ENCODE data around the gene FTO.
"Not testable (repeated sequence)": the region's sequence is repeated elsewhere in the genome, so short reads cannot be mapped to it uniquely, and the experiment has no call there.

Gene FTO

DNA sequence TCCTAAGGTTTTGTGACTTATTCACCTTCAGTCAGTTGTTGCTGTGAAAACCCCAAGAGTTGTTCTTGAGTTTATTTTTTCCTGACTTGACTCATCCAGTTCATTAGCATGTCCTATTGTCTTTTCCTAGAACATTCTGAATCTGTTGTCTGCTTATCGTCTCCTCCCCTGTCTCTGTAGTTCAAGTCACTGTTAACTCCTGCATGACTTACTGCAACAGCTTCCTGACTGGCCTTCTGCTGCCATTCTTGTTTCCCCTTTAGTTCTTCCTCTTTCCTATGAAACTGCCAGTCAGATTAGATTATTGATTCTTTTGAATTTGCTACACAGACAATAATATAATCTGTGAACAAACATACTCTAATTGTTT, 161.5 kb downstream of the FTO start:
- peak; percentile 29 to 71 (median 62) for DNase-seq

DNA sequence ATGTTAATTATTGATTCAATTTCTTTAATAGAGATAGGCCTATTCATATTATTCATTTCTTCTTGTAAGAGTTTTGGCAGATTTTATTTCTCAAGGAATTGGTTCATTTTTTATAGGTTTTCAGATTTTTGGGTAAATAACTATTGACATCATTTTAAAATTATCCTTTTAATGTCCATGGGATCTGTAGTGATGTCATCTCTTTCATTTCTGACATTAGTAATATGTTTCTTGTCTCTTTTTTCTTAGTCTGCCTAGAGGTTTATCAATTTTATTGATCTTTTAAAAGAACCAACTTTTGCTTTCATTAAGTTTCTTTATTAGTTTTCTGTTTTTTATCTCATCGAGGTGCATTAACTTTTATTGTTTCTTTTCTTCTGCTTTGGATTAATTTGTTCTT, 162.6 kb downstream of the FTO start:
- no peak for DNase-seq

DNA sequence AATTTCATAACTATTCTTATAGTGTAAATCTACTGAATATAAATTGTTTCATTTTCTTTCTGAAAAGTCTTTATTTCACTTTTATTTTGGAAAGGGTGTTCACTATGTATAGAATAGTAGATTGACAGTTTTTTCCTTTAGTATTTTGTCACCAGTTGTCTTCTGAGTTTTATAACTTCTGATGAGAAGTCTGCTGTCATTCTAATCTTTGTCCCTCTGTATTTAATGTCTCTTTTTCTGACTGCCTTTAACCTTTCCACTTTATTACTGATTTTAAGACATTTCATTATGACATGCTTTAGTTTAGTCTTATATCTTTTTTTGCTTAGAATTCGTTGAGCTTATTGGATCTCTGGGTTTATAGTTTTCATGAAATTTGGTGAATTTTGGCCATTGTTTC, 166.9 kb downstream of the FTO start:
- DNase-seq: no peak

DNA sequence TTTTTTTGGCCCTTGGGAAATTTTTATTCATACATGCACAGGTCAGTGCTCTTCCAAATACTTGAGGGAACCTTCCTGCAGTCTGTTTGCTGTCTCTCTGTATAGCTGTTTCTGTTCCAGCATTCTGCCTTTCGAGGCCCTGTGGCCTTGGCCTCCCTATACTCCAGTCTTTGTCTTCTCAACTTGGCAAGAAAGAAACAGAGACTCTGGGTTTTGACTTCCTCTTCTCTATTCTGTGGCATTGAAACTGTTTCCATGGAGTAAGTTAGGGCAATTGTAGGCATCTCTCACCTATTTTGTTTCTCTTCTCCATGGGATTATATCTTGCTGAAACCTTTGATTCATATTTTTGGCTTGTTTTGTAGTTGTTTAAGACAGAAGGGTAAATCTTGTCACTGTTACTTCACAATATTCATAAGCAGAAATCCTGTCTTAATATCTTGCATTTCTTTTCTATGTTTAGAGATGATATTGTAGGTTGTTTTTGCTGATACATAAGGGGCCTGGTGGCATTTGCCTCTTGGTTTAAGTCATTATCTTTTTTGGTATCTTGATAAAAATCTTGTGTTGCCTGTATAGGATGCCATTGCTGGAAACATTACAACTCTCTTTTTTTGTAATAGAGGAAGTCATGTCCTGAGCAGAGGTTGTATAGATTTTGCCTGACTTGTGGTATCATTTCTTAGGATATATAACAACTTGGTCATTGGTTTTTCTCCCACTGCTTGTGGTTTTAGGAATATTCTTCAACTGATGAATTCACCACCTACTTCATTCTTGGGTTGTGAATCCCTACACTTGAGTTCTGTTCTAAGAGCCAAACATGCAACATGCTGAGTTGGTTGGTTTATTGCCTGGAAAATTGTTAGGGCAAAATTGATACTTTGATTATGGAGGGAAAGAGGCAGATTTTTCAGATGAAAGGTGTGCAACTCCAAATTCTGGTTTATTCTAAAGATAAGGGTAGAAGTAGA, 168.6 kb downstream of the FTO start:
- peak in 2 of 4 experiments; percentile 7 to 31 for DNase-seq

DNA sequence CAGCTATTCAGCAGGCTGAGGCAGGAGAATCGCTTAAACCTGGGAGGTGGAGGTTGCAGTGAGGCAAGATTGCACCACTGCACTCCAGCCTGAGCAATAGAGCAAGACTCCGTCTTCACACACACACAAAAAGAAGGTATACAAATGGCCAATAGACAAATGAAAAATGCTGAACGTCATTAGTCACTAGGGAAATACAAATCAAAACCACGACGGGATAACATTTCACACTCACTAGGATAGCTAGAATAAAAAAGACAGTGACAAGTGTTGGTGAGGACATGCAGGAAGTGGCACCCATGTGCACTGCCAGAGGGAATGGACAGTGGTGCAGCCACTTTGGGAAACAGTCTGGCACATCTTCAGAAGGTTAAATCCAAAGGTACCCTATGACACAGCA, 172.9 kb downstream of the FTO start:
- DNase-seq: no peak

DNA sequence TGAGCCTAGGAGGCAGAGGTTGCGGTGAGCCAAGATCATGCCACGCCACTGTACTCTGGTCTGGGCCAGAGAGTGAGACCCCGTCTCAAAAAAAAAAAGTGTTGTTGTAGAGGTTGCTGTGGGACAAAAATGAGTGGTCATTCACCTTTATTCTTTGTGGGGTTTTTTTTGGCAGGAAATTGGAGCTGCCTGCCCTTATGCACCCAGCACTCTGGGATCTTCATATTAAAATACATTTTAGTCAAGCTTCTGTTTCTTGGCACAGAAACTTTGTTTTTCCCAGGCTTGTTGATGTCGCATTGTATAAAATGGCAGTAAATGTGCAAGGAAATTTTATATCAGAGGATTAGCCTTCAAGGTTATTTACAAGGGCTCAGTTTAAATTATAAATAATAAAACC, 174.3 kb downstream of the FTO start:
- DNase-seq: no peak

DNA sequence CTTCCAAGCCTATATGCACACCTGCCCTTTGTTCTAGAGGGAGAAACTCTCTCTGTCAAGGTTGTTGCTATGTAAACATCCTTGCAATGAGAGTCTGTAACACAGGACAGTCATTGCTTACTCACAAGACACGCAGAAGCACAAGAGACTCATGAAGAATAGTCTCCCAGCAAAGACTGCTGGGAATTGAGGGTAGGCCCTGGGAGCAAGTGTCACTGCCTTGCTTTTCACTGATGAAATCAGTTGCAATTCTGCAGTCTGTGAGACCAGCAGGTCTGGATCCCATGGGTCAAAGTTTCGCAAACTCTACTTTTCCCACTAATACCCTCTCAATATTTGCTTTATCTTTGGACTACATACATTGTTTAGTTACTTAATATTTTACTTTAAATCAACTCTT, 177.4 kb downstream of the FTO start:
- no peak for DNase-seq

DNA sequence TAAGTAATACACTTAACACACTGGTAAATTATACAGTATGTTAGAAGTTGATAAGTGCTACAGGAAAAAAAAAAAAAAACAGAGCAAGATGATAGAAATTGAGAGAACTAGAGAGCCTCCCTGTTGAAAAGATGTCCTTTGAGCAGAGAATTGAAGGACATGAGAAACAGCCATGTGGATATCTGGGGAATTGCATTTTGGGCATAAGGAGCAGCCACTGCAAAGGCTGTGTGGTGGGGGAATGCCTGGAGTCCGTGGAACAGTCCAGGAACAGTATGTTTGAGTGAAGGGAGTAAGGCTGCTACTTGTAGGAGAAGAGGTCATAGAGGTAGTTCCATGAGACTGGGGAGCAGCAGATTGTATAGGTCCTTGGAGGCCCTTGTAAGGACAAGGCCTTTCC, 178.4 kb downstream of the FTO start:
- DNase-seq: no peak

DNA sequence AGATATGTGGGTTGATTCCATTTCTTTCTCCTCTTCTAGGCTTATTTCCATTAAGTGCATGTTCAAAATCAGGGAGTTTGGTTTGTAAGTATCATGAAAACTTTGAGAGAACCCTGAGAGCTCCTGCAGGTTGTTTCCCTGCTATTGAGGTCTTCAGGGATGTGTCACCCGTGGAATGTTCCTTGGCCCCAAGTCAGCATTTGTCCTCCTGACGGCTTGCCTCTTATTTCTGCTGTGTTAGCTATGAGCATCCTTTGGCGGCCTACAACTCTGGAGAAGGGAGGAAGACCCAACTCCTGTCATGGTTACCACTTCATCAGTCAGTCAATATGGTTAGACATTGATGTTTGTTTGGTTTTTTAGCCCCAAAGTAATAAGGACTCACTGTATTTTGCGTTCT, 180.8 kb downstream of the FTO start:
- DNase-seq: no peak

DNA sequence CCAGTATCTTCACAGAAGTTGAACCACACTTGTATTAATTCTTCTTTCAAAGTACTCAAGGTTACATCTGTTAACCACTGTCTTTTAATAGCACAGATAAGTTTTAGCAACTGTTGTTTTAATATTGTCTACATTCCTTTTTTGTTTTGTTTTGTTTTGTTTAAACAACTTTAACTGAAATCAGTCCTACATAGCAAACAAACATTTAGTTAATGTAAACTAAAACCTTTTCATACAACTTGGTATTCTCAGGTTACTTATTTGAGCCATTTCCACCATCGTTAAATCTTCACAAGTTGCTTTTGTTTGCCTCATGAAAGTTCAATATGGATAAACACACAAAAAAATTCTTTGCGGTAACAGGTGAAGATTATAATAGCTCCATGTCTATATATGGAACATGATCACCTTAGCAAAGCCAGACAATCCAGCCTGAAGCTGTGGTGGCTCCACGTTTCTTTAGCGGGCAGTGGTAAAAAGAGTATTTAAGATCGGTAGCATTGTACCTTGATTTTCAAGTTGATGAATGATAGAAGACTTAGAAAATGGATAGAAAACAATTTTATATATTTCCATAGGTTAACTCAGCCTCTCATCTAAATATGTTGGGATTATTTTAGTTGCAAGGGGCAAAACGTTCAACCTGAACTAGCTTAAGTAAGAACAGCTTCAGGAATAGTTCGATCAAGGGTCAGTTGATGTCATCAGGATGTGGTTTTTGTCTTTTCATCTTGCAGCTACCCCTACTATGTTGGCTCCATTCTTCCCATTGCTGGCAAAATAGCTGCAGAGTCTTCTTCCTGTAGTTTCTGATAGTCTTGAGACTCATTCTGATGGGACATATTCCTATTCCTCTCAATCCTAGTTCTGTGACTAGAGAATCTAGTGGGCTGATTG, 182.8 kb downstream of the FTO start:
- no peak for DNase-seq

DNA sequence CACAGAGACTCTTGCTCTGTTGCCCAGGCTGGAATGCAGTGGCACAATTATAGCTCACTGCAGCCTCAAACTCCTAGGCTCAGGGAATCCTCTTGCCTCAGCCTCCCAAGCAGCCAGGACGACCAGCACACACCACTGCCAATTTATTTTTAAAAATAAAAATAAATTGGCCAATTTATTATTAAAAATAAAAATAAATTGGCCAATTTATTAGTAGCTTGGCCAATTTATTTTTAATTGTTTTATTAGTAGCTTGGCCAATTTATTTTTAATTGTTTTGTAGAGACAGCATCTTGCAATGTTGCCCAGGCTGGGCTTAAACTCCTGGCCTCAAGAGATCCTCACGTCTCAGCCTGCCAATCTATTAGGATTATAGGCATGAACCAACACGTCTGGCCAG, 184.3 kb downstream of the FTO start:
- no peak for DNase-seq

DNA sequence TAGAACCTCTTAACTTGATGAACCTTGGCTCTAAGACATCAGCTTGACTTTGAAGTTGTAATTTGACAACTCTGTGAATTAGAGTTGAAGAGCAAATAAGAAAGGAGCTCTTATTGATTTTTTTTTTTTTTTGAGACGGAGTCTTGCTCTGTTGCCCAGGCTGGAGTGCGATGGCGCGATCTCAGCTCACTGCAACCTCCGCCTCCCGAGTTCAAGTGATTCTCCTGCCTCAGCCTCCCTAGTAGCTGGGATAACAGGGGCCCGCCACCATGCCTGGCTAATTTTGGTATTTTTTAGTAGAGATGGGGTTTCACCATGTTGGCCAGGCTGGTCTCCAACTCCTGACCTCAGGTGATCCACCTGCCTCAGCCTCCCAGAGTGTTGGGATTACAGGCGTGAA, 186.9 kb downstream of the FTO start:
- not testable (repeated sequence) for DNase-seq

DNA sequence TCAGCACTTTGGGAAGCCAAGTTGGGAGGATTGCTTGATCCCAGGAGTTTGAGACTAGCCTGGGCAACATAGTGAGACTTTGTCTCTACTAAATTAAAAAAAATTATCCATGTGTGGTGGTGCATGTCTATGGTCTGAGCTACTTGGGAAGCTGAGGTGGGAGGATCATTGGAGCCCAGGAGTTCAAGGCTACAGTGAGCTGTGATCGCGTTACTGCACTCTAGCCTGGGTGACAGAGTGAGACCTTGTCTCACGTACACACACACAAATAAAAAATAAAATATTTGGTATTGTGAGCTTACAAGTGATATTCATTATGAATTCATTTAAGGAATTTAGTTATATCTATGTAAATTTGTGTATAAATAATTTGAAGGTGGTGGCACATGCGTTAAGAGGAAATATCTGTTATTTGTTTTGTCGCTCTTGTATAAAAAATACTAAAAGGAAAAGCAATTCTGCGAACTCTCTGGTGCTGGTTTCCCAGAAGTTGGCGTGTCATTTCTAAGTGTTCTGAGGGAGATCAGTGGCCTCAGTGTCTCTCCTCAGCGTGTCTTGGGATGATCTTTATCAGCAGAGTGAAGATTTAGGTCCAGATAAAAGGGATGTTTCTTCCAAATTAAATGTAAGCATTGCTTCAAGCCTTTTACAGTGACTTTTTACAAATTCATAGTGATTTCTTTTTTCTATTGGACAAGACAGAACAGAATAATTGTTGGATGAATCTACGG, 187.6 kb downstream of the FTO start:
- no peak for DNase-seq

DNA sequence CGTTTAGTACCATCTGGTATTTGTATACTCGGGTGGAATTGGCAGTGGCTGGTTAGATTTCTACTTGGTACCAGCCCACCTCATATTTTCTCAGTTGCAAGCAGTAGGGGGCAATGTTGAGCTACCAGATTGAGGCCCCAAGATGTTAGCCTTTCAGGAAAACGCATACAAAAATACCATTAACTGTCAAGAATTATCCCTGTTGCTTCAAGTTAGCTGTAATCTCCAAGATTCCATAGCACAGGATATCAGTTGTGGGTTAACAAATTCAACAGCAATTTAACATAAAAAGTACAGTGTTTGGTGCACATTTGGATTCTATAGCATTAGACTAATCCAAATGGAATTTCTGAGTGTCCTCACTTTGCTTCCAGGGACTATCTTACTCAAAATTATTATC, 188.2 kb downstream of the FTO start:
- peak; percentile 28 to 50 (median 34) for DNase-seq

DNA sequence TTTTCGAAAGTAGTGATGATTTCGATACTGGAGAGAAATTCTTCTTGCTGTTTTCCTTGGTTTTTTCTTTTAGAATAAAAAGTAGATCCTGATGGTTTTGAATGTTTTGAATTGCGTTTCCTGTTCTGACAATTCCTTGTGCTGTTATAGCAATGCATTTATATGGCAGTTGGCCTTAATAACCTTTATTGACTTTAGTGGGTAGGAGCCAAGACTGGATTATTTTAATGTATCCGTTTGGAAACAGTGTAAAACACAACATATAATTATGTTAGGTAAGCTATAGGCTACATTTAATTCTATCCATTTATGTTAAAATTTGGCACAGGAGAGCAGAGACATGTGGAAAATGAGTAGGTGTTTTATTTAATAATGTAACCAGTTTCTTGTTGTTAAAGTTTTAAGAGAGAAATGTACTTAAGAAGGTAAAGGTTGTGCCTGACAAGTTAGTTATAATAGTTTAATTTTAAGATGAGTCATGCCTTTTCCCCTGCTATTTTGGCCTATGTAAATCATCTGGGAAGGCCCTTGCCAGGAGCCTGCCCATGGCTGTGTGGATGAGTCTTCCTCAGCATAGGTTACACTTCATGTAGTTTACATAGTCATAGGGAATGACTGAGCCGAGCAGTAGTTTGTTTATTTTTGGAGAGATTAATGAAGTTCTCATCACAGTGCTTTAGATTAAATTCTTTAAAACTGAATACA, 189.9 kb downstream of the FTO start:
- DNase-seq: no peak

DNA sequence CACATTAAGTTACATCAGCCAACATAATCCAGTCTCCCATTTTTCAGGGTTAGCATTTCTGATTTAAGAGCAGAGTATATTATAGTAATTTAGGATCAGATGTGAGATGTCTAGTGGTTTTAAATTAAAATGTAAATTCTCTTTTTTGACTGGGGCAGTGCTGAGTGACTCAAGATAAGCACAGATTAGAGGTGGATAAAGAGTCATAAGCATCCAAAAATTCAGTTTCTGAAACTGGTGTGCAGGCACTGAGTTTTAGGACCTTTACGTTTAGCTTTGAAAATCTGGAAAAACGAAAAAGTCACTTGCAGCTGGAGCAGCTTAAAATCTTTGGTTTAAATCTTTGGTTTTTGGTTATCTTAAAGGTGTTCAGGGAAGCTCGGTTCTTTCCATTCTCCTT, 190.7 kb downstream of the FTO start:
- no peak for DNase-seq

DNA sequence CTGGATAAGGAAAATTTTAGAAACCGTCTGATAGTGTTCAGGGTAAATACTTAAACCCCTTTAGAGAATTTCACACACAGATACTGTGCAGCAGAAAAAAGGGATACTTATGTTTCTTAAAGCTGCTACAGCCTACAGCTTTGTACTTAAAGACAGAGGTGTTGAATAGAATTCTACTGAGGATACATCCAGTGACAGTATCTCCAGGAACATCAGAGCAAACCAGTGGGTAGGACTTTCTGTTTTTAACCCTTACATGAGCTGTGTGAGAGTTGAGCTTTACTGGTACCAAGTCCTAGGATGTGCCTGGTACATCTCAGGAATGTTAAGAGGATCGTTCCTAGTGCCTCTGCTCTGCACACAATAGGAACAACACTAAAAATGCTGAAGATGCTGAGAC, 191.5 kb downstream of the FTO start:
- DNase-seq: no peak

DNA sequence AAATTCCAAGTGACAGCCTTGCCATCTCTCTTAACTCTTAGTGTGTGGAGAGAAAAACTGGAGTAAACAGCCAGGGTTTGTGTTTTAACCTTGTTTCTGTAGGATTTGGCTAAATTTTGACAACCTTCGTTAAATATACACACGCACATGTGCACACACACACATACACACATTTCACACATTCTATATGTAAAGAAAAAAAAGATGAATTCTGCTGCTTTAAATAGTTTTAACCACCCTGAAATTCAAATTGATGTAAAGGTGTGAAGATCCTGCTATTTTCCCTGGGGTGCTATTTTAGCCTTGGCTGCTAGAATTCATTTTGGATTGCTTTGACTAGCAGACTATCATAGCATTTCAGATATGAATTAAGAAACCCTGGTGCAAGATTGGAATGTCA, 191.9 kb downstream of the FTO start:
- DNase-seq: no peak

DNA sequence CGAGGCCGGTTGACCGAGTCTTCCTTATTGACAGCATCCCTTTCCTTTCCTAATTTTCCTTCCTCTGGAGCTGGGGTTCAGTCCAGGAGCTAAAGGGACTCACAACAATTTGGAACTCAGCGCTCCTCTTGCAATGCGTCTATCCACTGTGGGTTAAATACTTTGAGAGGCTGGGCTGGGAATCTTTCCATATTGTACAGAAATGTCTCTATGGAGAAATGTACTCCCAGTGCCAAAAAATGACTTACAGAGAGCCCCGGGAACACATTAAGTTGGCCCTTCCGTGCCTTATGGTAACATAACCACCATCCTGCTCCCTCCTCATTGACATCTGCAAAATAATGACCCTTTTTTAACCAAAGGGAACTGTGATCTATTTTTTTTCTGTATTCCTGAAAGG, 192.8 kb downstream of the FTO start:
- no peak for DNase-seq

DNA sequence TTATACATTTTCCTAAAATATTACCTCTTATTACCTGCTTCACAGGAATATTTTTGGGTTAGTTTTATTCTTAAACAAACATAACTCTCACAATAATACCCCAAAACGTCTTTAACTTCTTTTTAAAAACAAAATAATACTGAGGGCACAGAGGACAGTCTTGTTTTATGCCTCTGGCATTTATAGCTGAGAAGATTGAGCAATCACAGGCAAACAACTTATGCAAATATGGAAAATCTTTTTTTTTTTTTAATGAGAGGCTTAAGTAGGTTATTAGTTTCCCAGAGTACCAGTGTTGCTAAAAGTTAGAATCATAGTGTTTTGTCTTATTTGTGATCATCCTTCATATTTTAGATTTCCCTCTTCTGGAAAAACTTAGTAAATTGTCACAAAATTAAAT, 195.0 kb downstream of the FTO start:
- no peak for DNase-seq

DNA sequence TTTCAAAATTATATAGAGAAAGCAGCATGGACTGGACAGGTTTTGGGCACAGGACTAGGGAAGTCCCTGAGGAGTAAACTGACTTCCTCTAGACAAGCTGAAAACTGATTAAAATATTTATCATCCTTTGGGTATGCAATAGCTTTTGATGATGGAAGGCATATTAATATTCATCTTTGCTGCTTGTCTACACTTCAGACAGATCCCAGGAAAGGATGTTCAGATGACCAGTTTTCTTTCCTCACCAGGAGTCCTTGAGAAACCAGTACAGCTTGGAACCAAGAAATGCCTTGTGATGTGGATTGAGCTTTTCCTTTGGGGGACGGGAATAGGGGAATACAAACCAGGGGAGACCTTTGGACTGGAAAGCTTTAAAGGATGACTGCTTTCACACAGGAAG, 195.5 kb downstream of the FTO start:
- no peak for DNase-seq

DNA sequence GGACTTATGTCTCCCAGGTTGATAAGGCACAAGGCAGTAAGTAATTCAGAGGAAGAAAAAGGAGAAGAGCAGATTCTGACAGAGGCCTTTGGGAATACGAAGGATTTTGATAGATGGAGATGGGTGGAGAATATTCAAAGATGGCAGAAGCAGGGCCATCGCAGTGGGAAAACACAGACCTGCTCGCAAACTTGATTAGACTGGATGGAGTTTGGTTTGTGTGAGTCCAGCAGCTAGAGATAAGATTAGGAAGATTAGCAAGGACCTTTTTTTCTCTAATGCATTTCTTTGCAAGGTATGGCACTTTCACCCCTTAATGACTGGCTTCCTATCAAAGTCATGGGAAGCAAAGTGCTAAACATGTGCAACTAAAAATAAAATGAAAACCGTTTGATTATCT, 196.7 kb downstream of the FTO start:
- no peak for DNase-seq
